ENCODE measurements around the gene PTCRA.
"Not testable (repeated sequence)": the region's sequence is repeated elsewhere in the genome, so short reads cannot be mapped to it uniquely, and the experiment has no call there.

Gene PTCRA

GRCh38 chr6:42938987-42939809 lies 23.3 kb downstream of the PTCRA start:
- H2AK5ac ChIP-seq (ENCODE audit: low read length), result no peak overlapping the region
- no peak overlapping the region for H3K4ac ChIP-seq (ENCODE audit: low read depth, low read length)
- H3K36me3 ChIP-seq (ENCODE audit: control insufficient read depth in 1 of 2, insufficient read depth in 2 of 2, low read length in 2 of 2), result peaks cover 42 to 49% of the 10 kb centered on the region in 2 experiments
- H3K27me3 ChIP-seq (ENCODE audit: insufficient read depth, low read length), result no peaks in the 10 kb centered on the region
- H3K4me1 ChIP-seq (ENCODE audit: control insufficient read depth in 1 of 2, insufficient read depth in 2 of 2, low read length in 2 of 2), result no peaks in the 10 kb centered on the region
- no peak for DNase-seq
- peaks cover 2% of the 10 kb centered on the region for H3K9me3 ChIP-seq (ENCODE audit: insufficient read depth, low read depth, low read length)
- no peak overlapping the region for H2BK12ac ChIP-seq (ENCODE audit: low read length)
- peak overlapping the region; percentile 36 for H4K12ac ChIP-seq (ENCODE audit: low read depth, low read length)
- H3K79me1 ChIP-seq (ENCODE audit: low read length), result no peaks in the 10 kb centered on the region
- H3K18ac ChIP-seq (ENCODE audit: low read length), result no peak overlapping the region
- no peak overlapping the region for H3K27ac ChIP-seq (ENCODE audit: low read depth, low read length)
- no peak overlapping the region for H4K91ac ChIP-seq (ENCODE audit: low read depth, low read length)
- H4K8ac ChIP-seq (ENCODE audit: low read depth, low read length), result no peak overlapping the region
- no CpG with 5 or more reads among the region's 9 CpGs for WGBS (ENCODE audit: extremely low coverage, insufficient coverage, insufficient read length)
- H3K14ac ChIP-seq (ENCODE audit: low read length), result no peak overlapping the region
- no peak overlapping the region for H3K4me2 ChIP-seq (ENCODE audit: low read length)
- no peak overlapping the region for H2AFZ ChIP-seq (ENCODE audit: insufficient read depth, low read length, poor library complexity)
- no peaks in the 10 kb centered on the region for H3K79me2 ChIP-seq (ENCODE audit: control insufficient read depth, insufficient read depth, low read length, poor library complexity)
- H2BK120ac ChIP-seq (ENCODE audit: insufficient read depth, low read length, poor library complexity), result no peak overlapping the region
- H3K9ac ChIP-seq (ENCODE audit: low read length), result no peak overlapping the region
- H2BK5ac ChIP-seq (ENCODE audit: low read depth, low read length, poor library complexity), result no peak overlapping the region
- no peak overlapping the region for H3K4me3 ChIP-seq (ENCODE audit: low read depth, low read length)
- H3K23ac ChIP-seq (ENCODE audit: low read length), result no peak overlapping the region

GRCh38 chr6:42939810-42940167 lies 23.9 kb downstream of the PTCRA start:
- no peaks in the 10 kb centered on the region for H3K4me1 ChIP-seq (ENCODE audit: control insufficient read depth in 1 of 2, insufficient read depth in 2 of 2, low read length in 2 of 2)

GRCh38 chr6:42940493-42941045 lies 24.7 kb downstream of the PTCRA start:
- no peak overlapping the region for H3K9ac ChIP-seq (ENCODE audit: low read length)
- no peak overlapping the region for H3K4ac ChIP-seq (ENCODE audit: low read depth, low read length)
- no peak overlapping the region for H2BK120ac ChIP-seq (ENCODE audit: insufficient read depth, low read length, poor library complexity)
- H3K23ac ChIP-seq (ENCODE audit: low read length), result no peak overlapping the region
- H3K4me1 ChIP-seq (ENCODE audit: control insufficient read depth in 1 of 2, insufficient read depth in 2 of 2, low read length in 2 of 2), result no peaks in the 10 kb centered on the region
- DNase-seq, result no peak
- H2AFZ ChIP-seq (ENCODE audit: insufficient read depth, low read length, poor library complexity), result no peak overlapping the region
- H3K9me3 ChIP-seq (ENCODE audit: insufficient read depth, low read depth, low read length), result no peaks in the 10 kb centered on the region
- peaks cover 35 to 41% of the 10 kb centered on the region in 2 experiments for H3K36me3 ChIP-seq (ENCODE audit: control insufficient read depth in 1 of 2, insufficient read depth in 2 of 2, low read length in 2 of 2)
- no peaks in the 10 kb centered on the region for H3K27me3 ChIP-seq (ENCODE audit: insufficient read depth, low read length)
- no peak overlapping the region for H3K27ac ChIP-seq (ENCODE audit: low read depth, low read length)
- WGBS (ENCODE audit: extremely low coverage, insufficient coverage, insufficient read length), result no CpG with 5 or more reads among the region's 6 CpGs
- no peak overlapping the region for H4K91ac ChIP-seq (ENCODE audit: low read depth, low read length)
- H3K14ac ChIP-seq (ENCODE audit: low read length), result no peak overlapping the region
- no peak overlapping the region for H2BK5ac ChIP-seq (ENCODE audit: low read depth, low read length, poor library complexity)
- no peak overlapping the region for H4K8ac ChIP-seq (ENCODE audit: low read depth, low read length)
- no peak overlapping the region for H2BK12ac ChIP-seq (ENCODE audit: low read length)
- H3K4me2 ChIP-seq (ENCODE audit: low read length), result no peak overlapping the region
- no peak overlapping the region for H2AK5ac ChIP-seq (ENCODE audit: low read length)
- H3K18ac ChIP-seq (ENCODE audit: low read length), result no peak overlapping the region
- H3K4me3 ChIP-seq (ENCODE audit: low read depth, low read length), result no peak overlapping the region
- no peaks in the 10 kb centered on the region for H3K79me2 ChIP-seq (ENCODE audit: control insufficient read depth, insufficient read depth, low read length, poor library complexity)
- no peak overlapping the region for H4K12ac ChIP-seq (ENCODE audit: low read depth, low read length)
- H3K79me1 ChIP-seq (ENCODE audit: low read length), result no peaks in the 10 kb centered on the region

More at GRCh38 chr6:42939810-42940167, 23.9 kb downstream of the PTCRA start:
- no peak for DNase-seq
- Histone ChIP-seq H3K79me2 (ENCODE audit: control insufficient read depth, insufficient read depth, low read length, poor library complexity) (no peaks in the 10 kb centered on the region), H2AFZ (ENCODE audit: insufficient read depth, low read length, poor library complexity) (no peak overlapping the region), H3K9me3 (ENCODE audit: insufficient read depth, low read depth, low read length) (no peaks in the 10 kb centered on the region), H3K9ac (ENCODE audit: low read length) (no peak overlapping the region), H4K8ac (ENCODE audit: low read depth, low read length) (no peak overlapping the region), H3K18ac (ENCODE audit: low read length) (no peak overlapping the region), H4K91ac (ENCODE audit: low read depth, low read length) (no peak overlapping the region), H3K36me3 (ENCODE audit: control insufficient read depth in 1 of 2, insufficient read depth in 2 of 2, low read length in 2 of 2) (peaks cover 39 to 44% of the 10 kb centered on the region in 2 experiments), H2BK12ac (ENCODE audit: low read length) (no peak overlapping the region), H2BK120ac (ENCODE audit: insufficient read depth, low read length, poor library complexity) (no peak overlapping the region), H3K4ac (ENCODE audit: low read depth, low read length) (no peak overlapping the region), H3K27ac (ENCODE audit: low read depth, low read length) (no peak overlapping the region), H3K14ac (ENCODE audit: low read length) (no peak overlapping the region), H3K23ac (ENCODE audit: low read length) (no peak overlapping the region), H3K27me3 (ENCODE audit: insufficient read depth, low read length) (no peaks in the 10 kb centered on the region), H2AK5ac (ENCODE audit: low read length) (no peak overlapping the region), H3K4me3 (ENCODE audit: low read depth, low read length) (no peak overlapping the region), H2BK5ac (ENCODE audit: low read depth, low read length, poor library complexity) (no peak overlapping the region), H3K79me1 (ENCODE audit: low read length) (no peaks in the 10 kb centered on the region), H3K4me2 (ENCODE audit: low read length) (no peak overlapping the region), H4K12ac (ENCODE audit: low read depth, low read length) (no peak overlapping the region)
- WGBS (ENCODE audit: extremely low coverage, insufficient coverage, insufficient read length), result no CpG with 5 or more reads among the region's 4 CpGs

GRCh38 chr6:42941356-42941755 lies 25.5 kb downstream of the PTCRA start:
- H2AFZ ChIP-seq (ENCODE audit: insufficient read depth, low read length, poor library complexity), result not testable (repeated sequence)

More at GRCh38 chr6:42941356-42941755, 25.5 kb downstream of the PTCRA start:
- not testable (repeated sequence) for H4K12ac ChIP-seq (ENCODE audit: low read depth, low read length); H2BK120ac ChIP-seq (ENCODE audit: insufficient read depth, low read length, poor library complexity); H3K9ac ChIP-seq (ENCODE audit: low read length); DNase-seq; H3K79me1 ChIP-seq (ENCODE audit: low read length); H3K4me2 ChIP-seq (ENCODE audit: low read length); H3K79me2 ChIP-seq (ENCODE audit: control insufficient read depth, insufficient read depth, low read length, poor library complexity); H3K27me3 ChIP-seq (ENCODE audit: insufficient read depth, low read length); H3K9me3 ChIP-seq (ENCODE audit: insufficient read depth, low read depth, low read length); H3K4ac ChIP-seq (ENCODE audit: low read depth, low read length); H3K23ac ChIP-seq (ENCODE audit: low read length); H3K4me1 ChIP-seq (ENCODE audit: control insufficient read depth in 1 of 2, insufficient read depth in 2 of 2, low read length in 2 of 2); H3K18ac ChIP-seq (ENCODE audit: low read length); H2BK5ac ChIP-seq (ENCODE audit: low read depth, low read length, poor library complexity); H3K14ac ChIP-seq (ENCODE audit: low read length); H3K4me3 ChIP-seq (ENCODE audit: low read depth, low read length); H4K91ac ChIP-seq (ENCODE audit: low read depth, low read length); H3K27ac ChIP-seq (ENCODE audit: low read depth, low read length); H4K8ac ChIP-seq (ENCODE audit: low read depth, low read length); H2BK12ac ChIP-seq (ENCODE audit: low read length); H2AK5ac ChIP-seq (ENCODE audit: low read length)
- no CpG with 5 or more reads among the region's 5 CpGs for WGBS (ENCODE audit: extremely low coverage, insufficient coverage, insufficient read length)
- peaks cover 31 to 35% of the 10 kb centered on the region in 2 experiments for H3K36me3 ChIP-seq (ENCODE audit: control insufficient read depth in 1 of 2, insufficient read depth in 2 of 2, low read length in 2 of 2)
